Stimulated activated naive B cell treated with anti-CD40 and anti-IgM and Interleukin-4, amounts not matched to agents 10 μg/mL and 1 μg/mL and 100 μg/mL, for 72 hours (primary cell): ENCODE results near the gene PEX26.
"Not testable (repeated sequence)": the region's sequence is repeated elsewhere in the genome, so short reads cannot be mapped to it uniquely, and the experiment has no call there.

ENCODE experiments used
- ATAC-seq, 2 donors: fragments of 150-1000 bp; cut with Tn5 transposase; replicated peaks; 2 replicates each; pipeline ENCODE4 v1.10.0; 2021; ENCODE audit warnings: moderate library complexity in 1 of 2
- DNase-seq: peaks from one replicate; pipeline ENCODE4 v3.0.0; 2021
- H3K27ac Mint-ChIP-seq: one replicate; pipeline ENCODE4 v1.8.0; 2022; ENCODE audit warnings: mild to moderate bottlenecking, mixed read lengths
- H3K27me3 Mint-ChIP-seq, 2 donors: one replicate each; pipeline ENCODE4 v1.8.0; 2022; ENCODE audit warnings: mixed read lengths in 2 of 2
- H3K36me3 Mint-ChIP-seq, 2 donors: one replicate each; pipeline ENCODE4 v1.8.0; 2022; ENCODE audit warnings: mixed read lengths in 2 of 2, mild to moderate bottlenecking in 1 of 2
- H3K4me1 Mint-ChIP-seq, 2 donors: one replicate each; pipeline ENCODE4 v1.8.0; 2022; ENCODE audit warnings: mixed read lengths in 2 of 2, mild to moderate bottlenecking in 1 of 2
- H3K4me3 Mint-ChIP-seq, 2 donors: one replicate each; pipeline ENCODE4 v1.8.0; 2022; ENCODE audit warnings: mild to moderate bottlenecking in 2 of 2, mixed read lengths in 2 of 2, moderate library complexity in 1 of 2
- H3K9me3 Mint-ChIP-seq, 2 donors: one replicate each; pipeline ENCODE4 v1.8.0; 2022; ENCODE audit warnings: mixed read lengths in 2 of 2, mild to moderate bottlenecking in 1 of 2

Gene PEX26

DNA sequence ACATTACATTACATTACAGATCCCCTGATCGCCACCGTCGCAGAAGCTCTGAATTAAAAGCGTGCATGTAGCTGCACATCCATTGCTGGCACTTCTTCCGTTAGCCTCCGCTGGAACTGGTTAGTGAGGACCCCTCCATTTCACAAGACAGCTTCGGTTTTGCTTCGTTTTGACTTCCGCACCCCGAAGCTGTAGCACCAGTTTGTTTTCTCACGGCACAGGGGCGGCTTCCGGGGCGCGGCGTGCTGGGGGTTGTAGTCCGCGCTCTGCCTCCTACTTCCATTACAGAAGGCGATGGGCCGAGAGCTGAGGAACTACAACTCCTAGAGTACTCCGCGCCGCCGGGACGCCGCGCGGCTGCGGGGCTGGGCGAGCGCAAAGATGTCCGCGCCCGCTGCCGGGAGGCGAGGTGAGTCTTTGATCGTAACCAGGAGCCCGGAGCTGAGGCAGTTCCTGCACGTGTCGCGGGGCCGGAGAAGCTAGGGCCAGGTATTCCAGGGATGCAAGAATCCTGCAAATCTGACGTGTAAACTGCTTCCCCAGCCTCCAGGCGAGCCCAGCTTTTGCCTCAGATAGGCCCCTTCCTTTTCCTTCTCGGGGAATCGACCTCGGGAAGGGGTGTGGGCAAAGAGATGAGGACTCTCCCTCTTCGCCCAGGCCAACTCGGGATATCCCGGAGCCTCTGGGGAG lies at the start of gene PEX26:
PEX26 (plus strand) TSS at position 352 of the 690 bp plus-strand sequence. CDS start 387 bp downstream, outside the sequence.
- H3K36me3 Mint-ChIP-seq, result peaks cover 32 to 41% of the 10 kb centered on the region in 2 donors
- no peaks in the 10 kb centered on the region for H3K27me3 Mint-ChIP-seq
- peak within 1 kb of the TSS; percentile 95 for H3K27ac Mint-ChIP-seq
- DNase-seq (peak; percentile 93), ATAC-seq (peak; percentile 98 to 99)
- H3K4me3 Mint-ChIP-seq, result peak within 1 kb of the TSS; percentile 86 to 93
- H3K9me3 Mint-ChIP-seq, result peaks cover 0 to 3% of the 10 kb centered on the region in 2 donors
- H3K4me1 Mint-ChIP-seq, result peaks cover 42 to 59% of the 10 kb centered on the region in 2 donors

- Mint-ChIP-seq H3K9me3 (no peaks in the 10 kb centered on the region), H3K4me3 (no peak overlapping the region), H3K36me3 (no peaks in the 10 kb centered on the region), H3K4me1 (peaks cover 9 to 10% of the 10 kb centered on the region in 2 donors), H3K27ac (peak overlapping the region; percentile 7), H3K27me3 (no peaks in the 10 kb centered on the region)
- DNase-seq (no peak), ATAC-seq (no peak)
These were observed 48.8 kb upstream of the PEX26 start for GRCh38 chr22:18028817-18029527.

GRCh38 chr22:18029686-18030267 lies 48.0 kb upstream of the PEX26 start:
- Mint-ChIP-seq H3K27ac (no peak overlapping the region), H3K36me3 (no peaks in the 10 kb centered on the region), H3K4me3 (no peak overlapping the region), H3K27me3 (no peaks in the 10 kb centered on the region), H3K4me1 (peaks cover 6 to 7% of the 10 kb centered on the region in 2 donors), H3K9me3 (no peaks in the 10 kb centered on the region)
- DNase-seq (no peak), ATAC-seq (no peak)

DNA sequence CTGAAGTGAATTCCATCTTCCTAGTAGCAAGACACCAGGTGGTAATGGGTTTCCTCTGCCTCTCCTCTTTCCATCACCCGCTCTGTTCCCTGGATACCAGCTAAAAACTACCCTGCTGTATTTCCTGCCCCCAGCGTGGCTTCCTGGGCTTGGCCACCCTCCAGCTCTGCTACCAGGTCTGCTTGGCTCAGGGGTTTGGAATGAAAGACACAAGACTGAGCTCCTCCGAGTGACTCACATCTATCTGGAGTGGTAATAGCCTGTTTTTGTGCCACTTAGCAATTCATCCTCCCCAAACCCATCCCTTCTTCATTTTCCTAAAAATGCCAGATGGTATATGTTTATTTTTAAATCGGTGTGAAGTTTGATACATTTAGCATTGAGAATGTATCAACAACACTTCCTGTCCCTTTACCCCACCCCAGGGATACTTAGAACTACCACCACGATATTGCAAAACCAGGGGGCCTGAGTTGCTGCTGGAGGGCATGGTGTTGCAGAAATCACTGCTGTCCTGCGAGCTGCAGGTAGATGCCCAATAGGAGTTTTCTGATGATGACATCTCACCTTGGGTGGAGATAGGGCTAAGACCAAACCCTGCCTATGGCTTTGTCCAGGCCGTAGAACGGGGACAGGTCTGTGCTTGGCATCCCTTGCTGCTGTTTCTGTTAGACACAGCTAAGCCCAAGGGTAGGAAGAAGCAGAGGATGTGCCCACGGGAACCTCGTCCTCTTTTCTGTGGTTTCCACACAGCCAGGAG lies 45.9 kb upstream of the PEX26 start:
- H3K36me3 Mint-ChIP-seq, result no peaks in the 10 kb centered on the region
- no peaks in the 10 kb centered on the region for H3K4me1 Mint-ChIP-seq
- no peaks in the 10 kb centered on the region for H3K27me3 Mint-ChIP-seq
- no peak for ATAC-seq
- no peak for DNase-seq
- no peak overlapping the region for H3K27ac Mint-ChIP-seq
- H3K9me3 Mint-ChIP-seq, result no peaks in the 10 kb centered on the region
- H3K4me3 Mint-ChIP-seq, result no peak overlapping the region

DNA sequence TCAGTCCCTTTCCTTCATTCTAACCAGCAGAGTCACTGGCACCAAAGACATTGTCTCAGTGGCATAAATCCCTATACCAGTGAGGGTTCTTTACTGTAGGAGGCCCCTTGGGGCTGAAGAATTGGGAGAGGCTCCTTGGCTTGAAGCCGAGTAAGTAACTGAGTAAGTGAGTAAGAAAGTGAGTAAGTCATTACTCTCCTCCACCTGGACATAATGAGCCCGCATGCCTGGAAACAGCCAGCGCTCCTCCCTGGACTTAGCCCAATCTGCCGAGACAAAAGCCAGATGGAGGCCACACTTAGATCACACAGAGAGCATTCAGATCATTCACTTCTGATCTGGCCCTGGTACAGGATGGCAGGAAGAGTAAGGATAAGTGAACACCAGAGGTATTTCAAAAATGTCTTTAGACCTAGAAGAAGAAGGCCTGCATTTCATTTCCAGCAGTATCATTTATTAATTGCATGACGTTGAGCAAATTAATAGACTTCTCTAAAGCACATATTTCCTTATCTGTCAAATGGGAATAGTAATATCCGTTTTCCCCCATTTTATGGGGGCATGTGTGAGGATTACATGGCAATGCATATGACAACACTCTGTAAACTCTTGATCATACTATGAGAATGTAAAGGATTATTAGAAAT lies 45.2 kb upstream of the PEX26 start:
- Mint-ChIP-seq H3K4me1 (no peaks in the 10 kb centered on the region), H3K36me3 (no peaks in the 10 kb centered on the region), H3K27ac (no peak overlapping the region), H3K9me3 (no peaks in the 10 kb centered on the region), H3K4me3 (no peak overlapping the region), H3K27me3 (no peaks in the 10 kb centered on the region)
- ATAC-seq (no peak), DNase-seq (no peak)

GRCh38 chr22:18033204-18033998 lies 44.4 kb upstream of the PEX26 start:
- Mint-ChIP-seq H3K9me3 (no peaks in the 10 kb centered on the region), H3K27me3 (no peaks in the 10 kb centered on the region), H3K4me1 (no peaks in the 10 kb centered on the region), H3K4me3 (no peak overlapping the region), H3K27ac (no peak overlapping the region), H3K36me3 (no peaks in the 10 kb centered on the region)
- ATAC-seq, result no peak
- no peak for DNase-seq

DNA sequence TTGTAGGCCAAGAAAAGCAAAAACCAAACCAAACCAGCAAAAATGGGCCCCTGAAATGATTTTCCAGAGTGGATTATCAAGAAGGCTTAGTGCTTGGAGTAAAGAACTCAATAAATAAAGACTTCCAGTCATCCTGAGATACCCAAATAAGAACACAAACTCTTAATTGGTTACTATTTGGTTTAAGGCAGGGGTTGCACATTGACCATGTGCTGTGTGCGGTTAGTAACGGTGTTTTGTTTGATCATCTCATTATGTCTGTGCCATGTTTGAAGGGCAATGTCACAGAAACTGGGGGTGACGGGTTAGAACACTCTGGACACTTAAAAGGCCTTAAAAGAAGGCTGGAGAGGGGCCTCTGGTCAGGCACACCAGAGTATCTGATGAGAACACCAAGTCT lies 43.7 kb upstream of the PEX26 start:
- H3K27ac Mint-ChIP-seq, result no peak overlapping the region
- no peak for ATAC-seq
- DNase-seq, result no peak
- H3K4me1 Mint-ChIP-seq, result no peaks in the 10 kb centered on the region
- no peak overlapping the region for H3K4me3 Mint-ChIP-seq
- H3K36me3 Mint-ChIP-seq, result no peaks in the 10 kb centered on the region
- H3K27me3 Mint-ChIP-seq, result no peaks in the 10 kb centered on the region
- no peaks in the 10 kb centered on the region for H3K9me3 Mint-ChIP-seq

DNA sequence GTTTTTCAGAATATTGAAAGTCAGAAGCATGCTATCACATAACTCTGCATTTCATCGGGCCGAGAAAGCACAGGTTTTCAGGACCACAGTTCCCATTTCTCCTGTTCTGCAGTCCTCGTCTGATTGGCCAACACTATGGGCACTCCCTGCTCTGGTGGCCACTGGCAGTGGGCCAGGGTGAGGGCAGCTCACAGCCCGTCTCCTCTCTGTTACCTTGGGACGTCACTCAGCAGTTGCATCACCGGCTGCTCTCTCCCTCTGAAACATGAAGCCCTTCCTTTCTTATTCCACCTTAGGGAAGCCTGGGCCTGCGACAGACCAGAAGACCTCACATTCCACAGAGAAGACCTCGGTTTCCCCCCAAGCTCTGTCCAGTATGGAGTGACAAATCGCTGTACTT lies 42.0 kb upstream of the PEX26 start:
- no peak overlapping the region for H3K27ac Mint-ChIP-seq
- H3K4me1 Mint-ChIP-seq, result no peaks in the 10 kb centered on the region
- H3K9me3 Mint-ChIP-seq, result no peaks in the 10 kb centered on the region
- H3K27me3 Mint-ChIP-seq, result no peaks in the 10 kb centered on the region
- no peak overlapping the region for H3K4me3 Mint-ChIP-seq
- no peak for ATAC-seq
- DNase-seq, result no peak
- H3K36me3 Mint-ChIP-seq, result no peaks in the 10 kb centered on the region

DNA sequence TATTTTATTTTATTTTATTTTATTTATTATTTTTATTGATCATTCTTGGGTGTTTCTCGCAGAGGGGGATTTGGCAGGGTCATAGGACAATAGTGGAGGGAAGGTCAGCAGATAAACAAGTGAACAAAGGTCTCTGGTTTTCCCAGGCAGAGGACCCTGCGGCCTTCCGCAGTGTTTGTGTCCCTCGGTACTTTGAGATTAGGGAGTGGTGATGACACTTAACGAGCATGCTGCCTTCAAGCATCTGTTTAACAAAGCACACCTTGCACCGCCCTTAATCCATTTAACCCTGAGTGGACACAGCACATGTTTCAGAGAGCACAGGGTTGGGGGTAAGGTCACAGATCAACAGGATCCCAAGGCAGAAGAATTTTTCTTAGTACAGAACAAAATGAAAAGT lies 36.9 kb upstream of the PEX26 start:
- H3K36me3 Mint-ChIP-seq, H3K9me3 Mint-ChIP-seq, H3K4me3 Mint-ChIP-seq, H3K27ac Mint-ChIP-seq, H3K27me3 Mint-ChIP-seq, H3K4me1 Mint-ChIP-seq, ATAC-seq, DNase-seq: not testable (repeated sequence)

GRCh38 chr22:18042685-18043084 lies 35.1 kb upstream of the PEX26 start:
- no peaks in the 10 kb centered on the region for H3K36me3 Mint-ChIP-seq
- H3K9me3 Mint-ChIP-seq, result no peaks in the 10 kb centered on the region
- no peaks in the 10 kb centered on the region for H3K27me3 Mint-ChIP-seq
- no peak overlapping the region for H3K4me3 Mint-ChIP-seq
- H3K27ac Mint-ChIP-seq, result no peak overlapping the region
- DNase-seq, result no peak
- ATAC-seq, result no peak
- peaks cover 7 to 9% of the 10 kb centered on the region in 2 donors for H3K4me1 Mint-ChIP-seq

DNA sequence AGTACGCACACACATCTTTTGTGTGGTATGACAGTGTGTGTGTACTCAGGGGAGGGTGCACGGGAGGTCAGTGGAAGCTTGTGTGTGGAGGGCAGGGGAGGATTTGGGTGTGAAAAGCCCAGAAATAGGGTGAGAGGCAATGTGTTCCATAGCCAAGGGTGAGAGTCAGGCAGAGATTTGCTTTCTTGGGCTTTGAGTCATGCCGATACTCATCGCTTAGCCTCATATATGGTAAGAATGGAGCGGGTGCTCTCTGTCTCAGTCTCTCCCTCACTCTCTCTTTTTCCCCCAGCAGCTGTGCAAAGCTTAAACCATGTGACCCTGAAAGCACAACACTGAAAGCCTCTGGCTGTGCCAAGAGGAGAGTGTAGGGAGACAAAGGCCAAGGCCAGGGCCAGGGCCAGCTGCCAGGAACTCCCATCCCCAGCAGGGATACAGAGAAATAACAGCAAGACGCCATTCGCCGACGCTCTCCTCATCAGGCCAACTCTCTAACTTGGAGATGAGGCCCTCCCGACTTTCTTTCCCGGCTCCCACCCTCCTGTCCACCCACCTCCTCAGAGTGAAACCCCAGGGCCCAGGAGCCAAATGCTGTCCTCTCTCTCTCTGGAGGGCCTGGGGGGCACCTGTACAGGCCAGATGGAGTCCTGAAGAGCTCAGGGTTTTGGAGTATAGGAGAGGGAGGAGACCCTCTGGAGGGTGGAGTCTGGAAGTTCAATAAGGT lies 33.1 kb upstream of the PEX26 start:
- DNase-seq, result no peak

DNA sequence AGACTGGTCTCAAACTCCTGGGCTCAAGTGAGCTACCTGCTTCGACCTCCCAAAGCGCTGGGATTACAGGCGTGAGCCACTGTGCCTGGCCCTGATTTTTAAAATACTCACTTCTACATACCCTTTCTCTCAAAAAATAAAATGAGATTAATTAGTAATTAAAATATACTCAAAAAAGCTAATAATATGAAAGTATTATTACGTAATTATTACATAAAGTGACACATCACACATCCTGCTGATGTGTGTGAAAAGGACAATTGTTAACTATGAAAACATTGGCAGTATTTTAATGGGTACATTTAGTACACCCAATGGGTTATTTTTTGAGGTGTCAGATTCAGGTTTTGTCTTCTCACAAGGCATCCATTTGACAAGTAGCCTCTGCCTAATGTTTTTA lies 32.0 kb upstream of the PEX26 start:
- no peak overlapping the region for H3K27ac Mint-ChIP-seq
- H3K4me3 Mint-ChIP-seq, result no peak overlapping the region
- H3K4me1 Mint-ChIP-seq, result peaks cover 9% of the 10 kb centered on the region in 2 donors
- H3K27me3 Mint-ChIP-seq, result peaks cover 5 to 6% of the 10 kb centered on the region in 2 donors
- DNase-seq (no peak), ATAC-seq (no peak)
- H3K36me3 Mint-ChIP-seq, result no peaks in the 10 kb centered on the region
- H3K9me3 Mint-ChIP-seq, result no peaks in the 10 kb centered on the region

More for the DNA sequence above, 33.1 kb upstream of the PEX26 start:
- Mint-ChIP-seq H3K27ac (no peak overlapping the region), H3K4me3 (no peak overlapping the region), H3K9me3 (no peaks in the 10 kb centered on the region), H3K36me3 (no peaks in the 10 kb centered on the region), H3K4me1 (peaks cover 9% of the 10 kb centered on the region in 2 donors), H3K27me3 (peaks cover 5 to 6% of the 10 kb centered on the region in 2 donors)
- ATAC-seq, result no peak

- H3K4me1 Mint-ChIP-seq, result peaks cover 9% of the 10 kb centered on the region in 2 donors
- peak overlapping the region in 1 of 2 donors; percentile 23 for H3K4me3 Mint-ChIP-seq
- H3K27me3 Mint-ChIP-seq, result peaks cover 5 to 6% of the 10 kb centered on the region in 2 donors
- H3K36me3 Mint-ChIP-seq, result no peaks in the 10 kb centered on the region
- H3K9me3 Mint-ChIP-seq, result no peaks in the 10 kb centered on the region
- ATAC-seq, result no peak
- no peak for DNase-seq
- no peak overlapping the region for H3K27ac Mint-ChIP-seq
These were observed 29.7 kb upstream of the PEX26 start for GRCh38 chr22:18048041-18048440.
